HG03575 (cell line): Measurements from ENCODE around the gene SDC3.
"Not testable (repeated sequence)": the region's sequence is repeated elsewhere in the genome, so short reads cannot be mapped to it uniquely, and the experiment has no call there.

Source experiments
- ATAC-seq: cut with Tn5 transposase; IDR thresholded peaks from one replicate; pipeline ENCODE4 v1.9.1; 2021; ENCODE audit not compliant: unreplicated experiment, insufficient number of reproducible peaks, low FRiP score; ENCODE audit errors: extremely low read depth

SDC3 gene

GRCh38 chr1:30908696-30909364 is at the start of gene SDC3:
TSS of gene SDC3 (minus strand) at chr1:30908758. CDS start at chr1:30908586, 172 bp downstream.
- no peak for ATAC-seq

- no peak for ATAC-seq
Measured at GRCh38 chr1:30957560-30958222, 49.1 kb upstream of the SDC3 start.

GRCh38 chr1:30955448-30956015 is 47.0 kb upstream of the SDC3 start:
- ATAC-seq: no peak

- no peak for ATAC-seq
Measured at GRCh38 chr1:30953685-30954084, 45.1 kb upstream of the SDC3 start.

GRCh38 chr1:30952098-30952497 is 43.5 kb upstream of the SDC3 start:
- no peak for ATAC-seq

- ATAC-seq: no peak
Measured at GRCh38 chr1:30950700-30951099, 42.1 kb upstream of the SDC3 start.

- ATAC-seq: no peak
Measured at GRCh38 chr1:30950053-30950452, 41.5 kb upstream of the SDC3 start.

GRCh38 chr1:30949487-30949838 is 40.9 kb upstream of the SDC3 start:
- ATAC-seq: not testable (repeated sequence)

- ATAC-seq: not testable (repeated sequence)
Measured at GRCh38 chr1:30948813-30949486, 40.4 kb upstream of the SDC3 start.

- no peak for ATAC-seq
Measured at GRCh38 chr1:30948278-30948677, 39.7 kb upstream of the SDC3 start.

GRCh38 chr1:30947212-30947611 is 38.7 kb upstream of the SDC3 start:
- ATAC-seq: no peak

- ATAC-seq: no peak
Measured at GRCh38 chr1:30942326-30942963, 33.9 kb upstream of the SDC3 start.

GRCh38 chr1:30940541-30940940 is 32.0 kb upstream of the SDC3 start:
- no peak for ATAC-seq

GRCh38 chr1:30936541-30937171 is 28.1 kb upstream of the SDC3 start:
- ATAC-seq: no peak

GRCh38 chr1:30935758-30936157 is 27.2 kb upstream of the SDC3 start:
- ATAC-seq: not testable (repeated sequence)

- no peak for ATAC-seq
Measured at GRCh38 chr1:30934613-30935012, 26.1 kb upstream of the SDC3 start.

GRCh38 chr1:30933874-30934252 is 25.3 kb upstream of the SDC3 start:
- ATAC-seq: no peak

- ATAC-seq: no peak
Measured at GRCh38 chr1:30930631-30931173, 22.1 kb upstream of the SDC3 start.
